ENCODE results near the gene MLANA.

DNA sequence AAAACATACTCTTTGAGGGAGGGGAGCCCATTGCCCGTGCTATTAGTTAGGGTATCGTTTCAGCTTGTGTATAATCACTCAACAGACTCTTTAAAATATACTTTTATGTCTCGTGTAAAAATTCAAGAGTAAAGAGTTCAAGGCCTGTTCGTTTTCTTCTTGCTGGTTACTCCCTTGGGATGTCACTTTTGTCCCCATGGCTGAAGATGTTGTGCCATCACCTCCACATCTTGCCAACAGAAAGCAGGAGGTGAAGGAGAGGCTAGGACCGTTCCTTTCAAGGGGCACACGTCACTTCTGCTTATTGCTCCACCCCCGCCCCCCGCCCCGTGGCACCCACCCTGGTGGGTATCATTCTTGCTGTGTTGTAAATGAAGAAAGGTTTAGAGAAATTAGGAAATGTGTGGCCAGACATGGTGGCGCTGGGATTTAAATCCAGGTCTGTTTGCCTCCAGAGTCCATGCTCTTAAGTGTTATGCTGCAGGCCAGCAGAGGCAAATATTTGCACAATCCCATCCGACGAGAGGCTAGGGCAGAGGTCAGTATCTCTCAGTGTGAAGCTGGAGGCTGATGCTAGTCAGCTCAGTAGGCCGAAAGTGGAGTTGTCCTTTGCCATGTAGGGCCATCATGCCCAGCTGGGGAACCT is 3.0 kb downstream of the MLANA start:
- TF ChIP-seq, protein P1, sequence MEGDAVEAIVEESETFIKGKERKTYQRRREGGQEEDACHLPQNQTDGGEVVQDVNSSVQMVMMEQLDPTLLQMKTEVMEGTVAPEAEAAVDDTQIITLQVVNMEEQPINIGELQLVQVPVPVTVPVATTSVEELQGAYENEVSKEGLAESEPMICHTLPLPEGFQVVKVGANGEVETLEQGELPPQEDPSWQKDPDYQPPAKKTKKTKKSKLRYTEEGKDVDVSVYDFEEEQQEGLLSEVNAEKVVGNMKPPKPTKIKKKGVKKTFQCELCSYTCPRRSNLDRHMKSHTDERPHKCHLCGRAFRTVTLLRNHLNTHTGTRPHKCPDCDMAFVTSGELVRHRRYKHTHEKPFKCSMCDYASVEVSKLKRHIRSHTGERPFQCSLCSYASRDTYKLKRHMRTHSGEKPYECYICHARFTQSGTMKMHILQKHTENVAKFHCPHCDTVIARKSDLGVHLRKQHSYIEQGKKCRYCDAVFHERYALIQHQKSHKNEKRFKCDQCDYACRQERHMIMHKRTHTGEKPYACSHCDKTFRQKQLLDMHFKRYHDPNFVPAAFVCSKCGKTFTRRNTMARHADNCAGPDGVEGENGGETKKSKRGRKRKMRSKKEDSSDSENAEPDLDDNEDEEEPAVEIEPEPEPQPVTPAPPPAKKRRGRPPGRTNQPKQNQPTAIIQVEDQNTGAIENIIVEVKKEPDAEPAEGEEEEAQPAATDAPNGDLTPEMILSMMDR (tag by site-specific recombination; IDR thresholded peaks at IDR 0.05): no peak
- TF ChIP-seq, protein P2, sequence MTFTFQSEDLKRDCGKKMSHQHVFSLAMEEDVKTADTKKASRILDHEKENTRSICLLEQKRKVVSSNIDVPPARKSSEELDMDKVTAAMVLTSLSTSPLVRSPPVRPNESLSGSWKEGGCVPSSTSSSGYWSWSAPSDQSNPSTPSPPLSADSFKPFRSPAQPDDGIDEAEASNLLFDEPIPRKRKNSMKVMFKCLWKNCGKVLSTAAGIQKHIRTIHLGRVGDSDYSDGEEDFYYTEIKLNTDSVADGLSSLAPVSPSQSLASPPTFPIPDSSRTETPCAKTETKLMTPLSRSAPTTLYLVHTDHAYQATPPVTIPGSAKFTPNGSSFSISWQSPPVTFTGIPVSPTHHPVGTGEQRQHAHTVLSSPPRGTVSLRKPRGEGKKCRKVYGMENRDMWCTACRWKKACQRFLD (tag by site-specific recombination; IDR thresholded peaks at IDR 0.05): no peak
- no peak for TF ChIP-seq ZNF530 (tag by site-specific recombination; IDR thresholded peaks at IDR 0.05; ENCODE audit: low read depth)
- no peak for TF ChIP-seq ZNF473 (tag by site-specific recombination; IDR thresholded peaks at IDR 0.05)
- no peak for TF ChIP-seq ZNF214 (tag by site-specific recombination; IDR thresholded peaks at IDR 0.05; ENCODE audit: borderline replicate concordance)
- no peak for TF ChIP-seq BCL11A (tag by site-specific recombination; IDR thresholded peaks at IDR 0.05; ENCODE audit: low read depth)
- no peak for TF ChIP-seq KLF1 (tag by site-specific recombination; IDR thresholded peaks at IDR 0.05)
- no peak for TF ChIP-seq ZNF274 (IDR thresholded peaks at IDR 0.05; ENCODE audit: low read length)
- TF ChIP-seq ZNF274 (tag by site-specific recombination; IDR thresholded peaks at IDR 0.05; ENCODE audit: borderline replicate concordance): no peak
- no peak for TF ChIP-seq ZNF155 (tag by site-specific recombination; IDR thresholded peaks at IDR 0.05)
- TF ChIP-seq, protein P3, sequence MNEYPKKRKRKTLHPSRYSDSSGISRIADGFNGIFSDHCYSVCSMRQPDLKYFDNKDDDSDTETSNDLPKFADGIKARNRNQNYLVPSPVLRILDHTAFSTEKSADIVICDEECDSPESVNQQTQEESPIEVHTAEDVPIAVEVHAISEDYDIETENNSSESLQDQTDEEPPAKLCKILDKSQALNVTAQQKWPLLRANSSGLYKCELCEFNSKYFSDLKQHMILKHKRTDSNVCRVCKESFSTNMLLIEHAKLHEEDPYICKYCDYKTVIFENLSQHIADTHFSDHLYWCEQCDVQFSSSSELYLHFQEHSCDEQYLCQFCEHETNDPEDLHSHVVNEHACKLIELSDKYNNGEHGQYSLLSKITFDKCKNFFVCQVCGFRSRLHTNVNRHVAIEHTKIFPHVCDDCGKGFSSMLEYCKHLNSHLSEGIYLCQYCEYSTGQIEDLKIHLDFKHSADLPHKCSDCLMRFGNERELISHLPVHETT (tag by site-specific recombination; IDR thresholded peaks at IDR 0.05): no peak
- TF ChIP-seq YY1 (tag by site-specific recombination; IDR thresholded peaks at IDR 0.05): no peak
- no peak for TF ChIP-seq PBX3 (CRISPR knock-in tag; IDR thresholded peaks at IDR 0.05)
- TF ChIP-seq ZSCAN23 (tag by site-specific recombination; IDR thresholded peaks at IDR 0.05): no peak
- TF ChIP-seq ZNF513 (tag by site-specific recombination; IDR thresholded peaks at IDR 0.05): no peak

Measured in HEK293 (cell line).